HUDEP-2 (cell line): ENCODE results near the gene MARK1.

Experiments used
- DNase-seq, 76 experiments: peaks; one replicate each; lab custom pipeline; 2025; ENCODE audit not compliant: unreplicated experiment in 76 of 76; lab: John Stamatoyannopoulos, UW

The MARK1 gene

GRCh38 chr1:220687809-220688208 lies 159.9 kb downstream of the MARK1 start:
- no peak for DNase-seq

- DNase-seq, result no peak
Measured at GRCh38 chr1:220689666-220690065, 161.7 kb downstream of the MARK1 start.

- peak in 26 of 76 experiments; percentile 2 to 49 (median 26) for DNase-seq
Measured at GRCh38 chr1:220690140-220691052, 162.5 kb downstream of the MARK1 start, which contains the start of gene C1orf115. Gene C1orf115, plus strand, starts transcription at chr1:220690363. Its CDS starts 40 bp downstream, at chr1:220690403.

DNA sequence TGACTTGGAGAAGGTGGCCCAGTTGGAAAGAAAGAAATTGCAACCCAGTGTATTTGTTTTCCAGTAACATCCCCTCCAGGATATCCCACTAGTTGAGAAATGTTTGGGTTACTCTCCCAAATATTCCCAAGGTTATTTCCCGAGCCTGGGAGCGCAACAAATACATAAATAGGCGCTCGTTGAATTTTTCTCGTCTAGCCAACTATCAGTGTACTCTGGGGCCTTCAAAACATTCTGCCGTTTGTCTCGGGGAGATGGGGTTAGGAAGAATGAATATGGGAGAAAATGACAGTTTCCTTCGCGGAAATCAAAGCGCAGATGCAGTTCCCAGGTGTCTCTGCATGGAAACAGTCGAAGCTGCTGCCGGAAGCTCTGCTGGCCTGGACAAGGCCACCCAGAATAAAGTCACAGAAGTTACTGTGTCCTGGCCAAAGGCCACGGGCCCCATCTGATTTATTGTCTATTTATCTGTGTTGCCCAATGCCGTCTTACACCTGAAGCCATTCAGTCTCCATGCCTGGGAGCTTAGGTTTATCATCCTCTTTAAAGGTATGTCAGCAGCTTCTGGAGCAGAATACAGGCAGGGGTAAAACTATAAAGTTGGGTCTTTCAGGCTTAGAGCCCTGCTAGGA lies 163.2 kb downstream of the MARK1 start:
- no peak for DNase-seq

GRCh38 chr1:220692436-220693228 lies 164.7 kb downstream of the MARK1 start:
- DNase-seq, result no peak

DNA sequence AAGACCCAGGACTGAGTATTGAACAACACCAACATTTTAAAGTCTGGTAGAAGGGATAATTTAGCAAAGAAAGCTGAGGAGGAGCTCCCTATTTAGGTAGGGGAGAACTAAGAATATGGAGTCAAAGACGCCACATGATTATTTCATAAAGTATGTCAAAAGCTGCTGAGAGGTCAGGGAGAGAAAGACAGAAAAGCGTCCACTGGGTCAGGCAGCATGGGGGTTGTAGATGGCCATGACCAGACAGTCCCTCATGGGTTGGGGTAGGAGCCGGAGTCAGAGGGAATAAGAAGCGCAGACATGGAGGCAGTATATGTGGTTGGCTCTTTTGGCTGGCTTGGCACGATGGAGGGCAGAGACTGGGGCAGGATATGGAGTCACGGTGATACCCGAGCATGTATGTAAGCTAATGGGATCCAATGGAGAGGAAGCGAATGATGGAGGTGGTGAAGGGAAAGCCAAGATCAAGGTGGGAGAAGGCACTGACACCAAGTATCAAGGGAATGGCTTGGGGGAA lies 167.0 kb downstream of the MARK1 start:
- DNase-seq, result no peak

GRCh38 chr1:220695426-220695825 lies 167.5 kb downstream of the MARK1 start:
- DNase-seq, result no peak

DNA sequence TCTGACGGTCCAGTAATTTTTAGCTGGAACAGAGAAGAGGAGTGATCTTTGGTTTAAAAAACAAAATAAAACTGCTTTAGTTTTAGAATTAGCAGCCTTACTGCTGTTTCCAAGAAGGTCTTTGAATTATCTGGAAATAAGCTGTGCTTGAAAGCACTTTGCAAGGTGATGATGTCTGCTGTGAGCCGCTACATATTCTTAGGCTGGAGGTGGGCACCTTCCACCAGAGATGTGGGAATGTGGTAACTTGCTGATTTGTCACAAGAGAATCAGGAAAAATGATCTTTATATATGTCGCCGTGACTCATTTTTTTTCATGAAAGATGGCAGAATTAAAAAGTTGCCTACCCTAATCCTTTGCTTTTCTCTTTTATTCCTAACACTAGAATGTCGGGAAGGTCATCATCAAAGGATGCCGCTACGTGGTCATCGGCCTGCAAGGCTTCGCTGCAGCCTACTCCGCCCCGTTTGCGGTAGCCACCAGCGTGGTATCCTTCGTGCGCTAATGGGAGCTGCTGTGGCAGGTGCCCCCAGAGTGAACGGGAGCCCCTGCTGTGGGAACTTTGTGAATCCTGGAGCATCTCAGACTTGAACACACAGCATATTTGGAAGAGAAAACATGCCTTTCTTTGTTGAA lies 168.4 kb downstream of the MARK1 start:
- DNase-seq, result no peak

DNA sequence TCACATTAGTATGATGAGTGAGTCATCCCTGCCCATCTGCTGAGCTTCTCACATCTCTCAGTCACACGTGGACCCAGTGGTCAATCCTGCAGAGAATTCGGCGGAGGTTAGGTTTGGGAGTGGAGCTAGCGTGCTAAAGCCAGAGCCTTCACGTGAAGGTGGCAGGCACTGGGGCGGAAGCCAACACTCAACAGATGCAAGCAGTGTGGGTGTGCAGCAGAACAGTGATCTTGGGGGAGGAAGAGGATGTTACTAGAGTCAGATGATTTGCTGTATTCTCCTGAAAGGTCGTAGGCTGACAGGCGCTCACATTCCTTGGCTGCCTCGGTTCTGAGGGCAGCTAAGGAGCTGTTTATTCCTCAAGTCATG lies 168.9 kb downstream of the MARK1 start:
- DNase-seq, result peak in 1 of 76 experiments; percentile 12

DNA sequence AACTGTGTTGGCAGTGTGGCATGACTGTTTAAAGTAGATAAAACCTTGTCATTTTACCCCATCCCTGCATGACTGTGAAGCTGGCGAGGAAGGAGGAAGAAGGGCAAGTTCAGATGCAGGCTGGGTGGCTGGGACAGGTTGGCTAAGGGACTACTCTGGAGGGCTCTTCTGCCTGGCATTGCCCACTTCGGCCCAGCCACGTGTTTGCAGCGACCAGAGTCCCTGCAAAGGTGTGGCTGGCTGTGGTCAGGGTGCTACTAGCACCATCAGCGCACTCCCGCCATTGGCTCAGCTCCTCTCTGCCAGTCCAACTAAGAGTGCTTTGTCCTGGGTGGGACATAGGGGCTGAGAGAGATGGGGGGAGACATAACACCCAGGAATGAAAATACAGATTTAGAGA lies 169.4 kb downstream of the MARK1 start:
- no peak for DNase-seq

DNA sequence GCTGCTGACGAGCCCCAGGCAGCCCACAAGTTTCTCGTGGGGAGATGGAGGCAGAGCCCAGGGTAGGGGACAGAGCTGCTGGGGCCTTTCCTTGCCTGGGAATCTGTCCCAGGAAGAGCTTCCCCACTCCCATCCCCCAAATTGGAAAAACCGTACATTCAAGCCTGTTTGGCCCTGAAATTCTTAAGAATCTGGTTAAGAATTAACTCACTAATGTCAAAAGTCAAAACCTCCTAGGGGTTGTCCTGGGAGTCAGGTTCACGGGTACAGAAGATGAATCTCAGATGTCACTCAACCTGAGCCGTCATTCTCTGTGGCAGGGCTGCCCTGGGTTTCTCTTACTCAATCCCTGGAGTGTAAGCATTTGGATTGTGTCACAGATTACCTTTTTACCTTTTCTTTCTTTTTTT lies 170.7 kb downstream of the MARK1 start:
- DNase-seq, result no peak

- no peak for DNase-seq
Measured at GRCh38 chr1:220699044-220699443, 171.1 kb downstream of the MARK1 start.

GRCh38 chr1:220700556-220701179 lies 172.7 kb downstream of the MARK1 start:
- no peak for DNase-seq

- no peak for DNase-seq
Measured at GRCh38 chr1:220701974-220702373, 174.0 kb downstream of the MARK1 start.

GRCh38 chr1:220702733-220703270 lies 174.9 kb downstream of the MARK1 start:
- DNase-seq, result no peak

GRCh38 chr1:220703305-220703704 lies 175.4 kb downstream of the MARK1 start:
- no peak for DNase-seq

GRCh38 chr1:220705782-220706181 lies 177.8 kb downstream of the MARK1 start:
- DNase-seq, result no peak

DNA sequence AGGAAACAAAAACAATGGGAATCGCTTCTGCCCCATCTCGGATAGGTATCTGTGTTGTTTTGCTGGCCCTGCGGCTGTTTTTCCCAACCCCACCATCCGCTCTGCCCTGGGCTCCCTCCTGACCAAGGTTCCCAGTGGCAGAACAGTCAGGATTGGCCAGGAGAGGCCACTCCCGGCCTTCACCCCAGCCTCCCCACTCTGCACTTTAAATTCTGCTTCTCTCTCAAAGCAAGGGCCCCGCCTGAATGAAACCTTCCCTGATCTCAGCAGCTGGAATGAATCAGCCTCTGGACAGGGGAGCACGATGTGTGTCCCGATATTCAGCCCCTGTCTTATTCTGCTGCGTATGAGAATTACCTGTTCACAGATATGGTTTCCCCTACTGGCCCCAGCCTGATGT lies 178.5 kb downstream of the MARK1 start:
- no peak for DNase-seq

- DNase-seq, result no peak
Measured at GRCh38 chr1:220707160-220707559, 179.2 kb downstream of the MARK1 start.

DNA sequence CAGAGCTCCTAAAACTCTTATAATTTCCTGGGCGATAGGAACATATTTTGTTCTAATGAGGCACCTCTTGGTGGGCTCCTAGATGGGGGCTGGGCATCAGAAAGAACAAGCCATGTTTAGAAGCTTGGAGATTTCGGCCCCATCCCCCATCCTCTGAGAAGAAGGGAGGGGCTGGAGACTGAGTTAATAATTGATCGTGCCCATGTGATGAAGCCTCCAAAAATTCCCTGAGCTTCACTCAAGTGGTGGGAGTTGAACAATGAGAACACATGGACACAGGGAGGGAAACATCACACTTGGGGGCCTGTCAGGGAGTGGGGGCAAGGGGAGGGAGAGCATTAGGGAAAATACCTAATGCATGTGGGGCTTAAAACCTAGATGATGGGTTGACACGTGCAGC lies 180.3 kb downstream of the MARK1 start:
- DNase-seq, result no peak
